Prostate gland (tissue), 2 donors: ENCODE measurements around the gene JARID2. TPM values are rescaled to one million over a fixed set of nuclear protein-coding genes. Genes with fewer than 3 reads are reported as not detected.

Experiments
- DNase-seq: peaks from one replicate; pipeline ENCODE4 v3.0.0-alpha.2; 2019; ENCODE audit warnings: low spot score
- H3K27ac ChIP-seq, 2 donors: fragments of 200-600 bp; sonication (generic); 2 replicates each; pipeline ENCODE4 v1.5.1; 2017 to 2019
- H3K27me3 ChIP-seq: fragments of 200-600 bp; sonication (generic); replicated peaks from 2 replicates; pipeline ENCODE4 v1.5.1; 2019; ENCODE audit not compliant: insufficient read depth
- H3K36me3 ChIP-seq, 2 donors: fragments of 200-600 bp; sonication (generic); 1 replicate in 1 of 2; 2 replicates in 1 of 2; pipeline versions ENCODE4 v1.5.1 to v1.8.1; 2017 to 2019
- H3K4me1 ChIP-seq: fragments of 200-600 bp; sonication (generic); replicated peaks from 2 replicates; pipeline ENCODE4 v1.5.1; 2019
- H3K4me3 ChIP-seq, 2 donors: fragments of 200-600 bp; sonication (generic); 2 replicates each; pipeline ENCODE4 v1.5.1; 2017 to 2019
- H3K9me3 ChIP-seq: fragments of 200-600 bp; sonication (generic); 2 replicates; pipeline ENCODE4 v1.5.1; 2017
- POLR2A ChIP-seq: fragments of 450-650 bp; IDR thresholded peaks from one replicate; pipeline ENCODE4 v1.6.1; 2016; ENCODE audit warnings: antibody characterized with exemption, mild to moderate bottlenecking
- POLR2AphosphoS5 ChIP-seq: sonication (generic); formaldehyde crosslinking; IDR thresholded peaks from one replicate; pipeline ENCODE4 v1.6.1; 2017; ENCODE audit warnings: antibody characterized with exemption
- WGBS: methylation state at CpG from one replicate; pipeline ENCODE4 v1.1.5; 2018; 5-methylcytosine and 5-hydroxymethylcytosine counted together
- intact Hi-C: fragments of 100-400 bp; cut with DNase I; formaldehyde crosslinking; loops from one replicate; pipeline ENCODE4 v1.14.2; 2022
- total RNA-seq, 2 donors: library from RNA; depleted of rRNA; stranded (reverse); fragments of >200 nt; gene quantifications; one replicate each; pipeline ENCODE4 v1.1.0, GENCODE V29; 2016
- TF ChIP-seq, protein P1 (sequence below), 4 experiments: fragments of 200-600 bp in 2 of 4; fragments of 450-650 bp in 2 of 4; sonication (generic) in 2 of 4; IDR thresholded peaks; 1 replicate in 3 of 4; 2 replicates in 1 of 4; pipeline ENCODE4 v1.5.1; 2016 to 2019; ENCODE audit warnings: antibody characterized with exemption in 4 of 4, mild to moderate bottlenecking in 2 of 4, moderate library complexity in 2 of 4

The JARID2 gene
- total RNA-seq, 2 donors from 2014 or later = 7.7 to 35.4 TPM

DNA sequence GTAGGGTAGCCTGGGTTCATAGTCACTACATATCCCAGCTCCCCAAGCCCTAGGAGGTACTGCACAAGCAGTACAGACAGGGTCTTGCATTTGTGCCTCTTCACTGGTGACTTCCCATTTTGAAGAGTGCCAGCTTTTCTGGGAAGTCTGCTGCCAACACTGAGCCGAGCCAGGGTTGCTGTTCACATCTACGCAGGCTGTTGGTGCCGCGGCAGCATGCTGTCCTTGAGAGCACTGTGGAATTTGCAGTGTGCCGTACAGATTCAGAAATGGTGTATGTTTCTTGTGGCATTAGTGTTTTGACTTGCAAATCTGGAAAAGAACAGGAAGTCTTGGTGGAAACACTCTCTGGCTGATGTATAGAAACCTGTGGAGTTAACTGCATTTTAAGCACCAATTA is 67.5 kb downstream of the JARID2 start:
- H3K27me3 ChIP-seq = no peaks in the 10 kb centered on the region

DNA sequence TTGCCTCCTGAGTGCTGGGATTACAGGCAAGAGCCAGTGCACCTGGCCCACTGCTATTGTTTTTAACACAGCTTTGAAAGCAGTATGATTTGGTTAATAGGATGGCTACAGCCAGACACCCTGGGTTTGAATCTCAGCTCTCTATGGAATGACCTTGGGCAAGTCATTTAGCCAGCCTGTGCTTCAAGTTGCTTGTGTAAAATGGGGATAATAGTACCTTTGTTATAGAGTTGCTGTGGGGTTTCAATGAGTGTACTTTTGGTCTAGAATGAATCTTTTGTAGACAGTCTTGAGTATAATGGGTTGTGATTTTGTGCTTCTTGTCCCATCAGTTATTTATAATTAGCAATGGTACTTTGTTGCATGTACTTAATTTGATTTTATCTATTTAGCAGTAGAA is 70.9 kb downstream of the JARID2 start:
- TF ChIP-seq POLR2A (no peak), POLR2AphosphoS5 (no peak)
- TF ChIP-seq, protein P1, sequence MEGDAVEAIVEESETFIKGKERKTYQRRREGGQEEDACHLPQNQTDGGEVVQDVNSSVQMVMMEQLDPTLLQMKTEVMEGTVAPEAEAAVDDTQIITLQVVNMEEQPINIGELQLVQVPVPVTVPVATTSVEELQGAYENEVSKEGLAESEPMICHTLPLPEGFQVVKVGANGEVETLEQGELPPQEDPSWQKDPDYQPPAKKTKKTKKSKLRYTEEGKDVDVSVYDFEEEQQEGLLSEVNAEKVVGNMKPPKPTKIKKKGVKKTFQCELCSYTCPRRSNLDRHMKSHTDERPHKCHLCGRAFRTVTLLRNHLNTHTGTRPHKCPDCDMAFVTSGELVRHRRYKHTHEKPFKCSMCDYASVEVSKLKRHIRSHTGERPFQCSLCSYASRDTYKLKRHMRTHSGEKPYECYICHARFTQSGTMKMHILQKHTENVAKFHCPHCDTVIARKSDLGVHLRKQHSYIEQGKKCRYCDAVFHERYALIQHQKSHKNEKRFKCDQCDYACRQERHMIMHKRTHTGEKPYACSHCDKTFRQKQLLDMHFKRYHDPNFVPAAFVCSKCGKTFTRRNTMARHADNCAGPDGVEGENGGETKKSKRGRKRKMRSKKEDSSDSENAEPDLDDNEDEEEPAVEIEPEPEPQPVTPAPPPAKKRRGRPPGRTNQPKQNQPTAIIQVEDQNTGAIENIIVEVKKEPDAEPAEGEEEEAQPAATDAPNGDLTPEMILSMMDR (IDR thresholded peaks at IDR 0.05) = no peak
- DNase-seq = no peak
- Histone ChIP-seq H3K27me3 (no peaks in the 10 kb centered on the region), H3K36me3 (no peaks in the 10 kb centered on the region), H3K4me1 (no peaks in the 10 kb centered on the region), H3K4me3 (no peak overlapping the region), H3K27ac (no peak overlapping the region), H3K9me3 (no peaks in the 10 kb centered on the region)
- intact Hi-C loops = no loop called here

More for the DNA sequence above, 67.5 kb downstream of the JARID2 start:
- peak; percentile 15 for DNase-seq
- intact Hi-C loops = no loop called here
- H3K4me3 ChIP-seq = no peak overlapping the region
- no peaks in the 10 kb centered on the region for H3K9me3 ChIP-seq
- H3K4me1 ChIP-seq = peaks cover 4% of the 10 kb centered on the region
- no peaks in the 10 kb centered on the region for H3K36me3 ChIP-seq
- TF ChIP-seq, protein P1 (IDR thresholded peaks at IDR 0.05) = no peak
- TF ChIP-seq POLR2A = no peak
- H3K27ac ChIP-seq = no peak overlapping the region
- WGBS = 24% methylated on average over 4 of the region's 5 CpGs

- no peak for DNase-seq
Measured at GRCh38 chr6:15317251-15317650, 71.4 kb downstream of the JARID2 start.

GRCh38 chr6:15317934-15318902 is 72.3 kb downstream of the JARID2 start:
- 58% methylated on average over 9 of the region's 9 CpGs for WGBS
- Histone ChIP-seq H3K4me1 (no peaks in the 10 kb centered on the region), H3K9me3 (no peaks in the 10 kb centered on the region), H3K27ac (no peak overlapping the region), H3K36me3 (no peaks in the 10 kb centered on the region), H3K4me3 (no peak overlapping the region), H3K27me3 (no peaks in the 10 kb centered on the region)
- intact Hi-C loops = no loop called here
- TF ChIP-seq, protein P1 (IDR thresholded peaks at IDR 0.05) = no peak
- DNase-seq = no peak

More at GRCh38 chr6:15317251-15317650, 71.4 kb downstream of the JARID2 start:
- Histone ChIP-seq H3K27me3 (no peaks in the 10 kb centered on the region), H3K9me3 (no peaks in the 10 kb centered on the region), H3K4me1 (no peaks in the 10 kb centered on the region), H3K4me3 (no peak overlapping the region), H3K27ac (no peak overlapping the region), H3K36me3 (no peaks in the 10 kb centered on the region)
- TF ChIP-seq, protein P1 (IDR thresholded peaks at IDR 0.05) = no peak
- TF ChIP-seq POLR2AphosphoS5 = no peak
- TF ChIP-seq POLR2A = no peak
- WGBS = 96% methylated on average over 4 of the region's 4 CpGs
- intact Hi-C loops = no loop called here

GRCh38 chr6:15319677-15320076 is 73.8 kb downstream of the JARID2 start:
- 85% methylated on average over 3 of the region's 3 CpGs for WGBS
- Histone ChIP-seq H3K27me3 (no peaks in the 10 kb centered on the region), H3K4me3 (no peak overlapping the region), H3K9me3 (no peaks in the 10 kb centered on the region), H3K4me1 (no peaks in the 10 kb centered on the region), H3K27ac (no peak overlapping the region), H3K36me3 (no peaks in the 10 kb centered on the region)
- TF ChIP-seq, protein P1 (IDR thresholded peaks at IDR 0.05) = no peak
- TF ChIP-seq POLR2AphosphoS5 = no peak
- TF ChIP-seq POLR2A = no peak
- DNase-seq = no peak
- intact Hi-C loops = no loop called here
